Esophagus squamous epithelium (tissue), 4 donors: ENCODE measurements around the gene ZG16.

Experiments
- POLR2A ChIP-seq, 4 donors: fragments of 450-650 bp; IDR thresholded peaks; one replicate each; pipeline ENCODE4 v1.6.1; 2017; ENCODE audit warnings: antibody characterized with exemption in 4 of 4, mild to moderate bottlenecking in 4 of 4, moderate library complexity in 3 of 4
- TF ChIP-seq, protein P1 (sequence below), 6 experiments: fragments of 450-650 bp in 4 of 6; fragments of 200-600 bp in 2 of 6; sonication (generic) in 2 of 6; IDR thresholded peaks; one replicate each; pipeline ENCODE4 v1.5.1; 2016 to 2019; ENCODE audit warnings: antibody characterized with exemption in 6 of 6, mild to moderate bottlenecking in 4 of 6, moderate library complexity in 4 of 6

DNA sequence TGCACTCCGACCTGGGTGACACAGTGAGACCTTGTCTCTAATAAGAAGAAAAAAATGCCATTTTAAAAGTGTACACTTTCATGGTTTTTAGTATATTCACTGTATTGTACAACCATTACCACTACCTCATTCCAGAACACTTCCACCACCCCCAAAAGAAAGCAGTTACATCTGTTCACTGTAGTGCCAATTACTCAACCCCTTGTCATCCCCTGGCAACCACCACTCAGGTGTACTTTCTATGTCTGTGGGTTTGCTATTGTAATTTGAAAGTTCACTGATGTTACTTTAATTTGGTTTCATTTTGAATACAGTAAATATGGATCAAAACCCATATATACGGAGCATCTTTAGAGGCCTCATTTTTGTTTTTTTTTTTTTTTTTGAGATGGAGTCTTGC, 6.1 kb downstream of the ZG16 start:
- TF ChIP-seq, protein P1, sequence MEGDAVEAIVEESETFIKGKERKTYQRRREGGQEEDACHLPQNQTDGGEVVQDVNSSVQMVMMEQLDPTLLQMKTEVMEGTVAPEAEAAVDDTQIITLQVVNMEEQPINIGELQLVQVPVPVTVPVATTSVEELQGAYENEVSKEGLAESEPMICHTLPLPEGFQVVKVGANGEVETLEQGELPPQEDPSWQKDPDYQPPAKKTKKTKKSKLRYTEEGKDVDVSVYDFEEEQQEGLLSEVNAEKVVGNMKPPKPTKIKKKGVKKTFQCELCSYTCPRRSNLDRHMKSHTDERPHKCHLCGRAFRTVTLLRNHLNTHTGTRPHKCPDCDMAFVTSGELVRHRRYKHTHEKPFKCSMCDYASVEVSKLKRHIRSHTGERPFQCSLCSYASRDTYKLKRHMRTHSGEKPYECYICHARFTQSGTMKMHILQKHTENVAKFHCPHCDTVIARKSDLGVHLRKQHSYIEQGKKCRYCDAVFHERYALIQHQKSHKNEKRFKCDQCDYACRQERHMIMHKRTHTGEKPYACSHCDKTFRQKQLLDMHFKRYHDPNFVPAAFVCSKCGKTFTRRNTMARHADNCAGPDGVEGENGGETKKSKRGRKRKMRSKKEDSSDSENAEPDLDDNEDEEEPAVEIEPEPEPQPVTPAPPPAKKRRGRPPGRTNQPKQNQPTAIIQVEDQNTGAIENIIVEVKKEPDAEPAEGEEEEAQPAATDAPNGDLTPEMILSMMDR (IDR thresholded peaks at IDR 0.05): no peak
- TF ChIP-seq POLR2A (IDR thresholded peaks at IDR 0.05): no peak
